ENCODE measurements around the gene JDP2.
A peak's percentile ranks its signal among the peaks of the same experiment; 100 is the strongest.

JDP2 gene

GRCh38 chr14:75448209-75448608 is 20.4 kb downstream of the JDP2 start:
- no peak for DNase-seq (ENCODE audit: low read depth)
- TF ChIP-seq CTCF (conservative IDR thresholded peaks at IDR 0.05; ENCODE audit: low read depth, low read length), result no peak

GRCh38 chr14:75449036-75449435 is 21.2 kb downstream of the JDP2 start:
- TF ChIP-seq CTCF (conservative IDR thresholded peaks at IDR 0.05; ENCODE audit: low read depth, low read length), result no peak
- DNase-seq (ENCODE audit: low read depth), result no peak
- H3K4me3 ChIP-seq (ENCODE audit: low read length), result no peak overlapping the region

More at GRCh38 chr14:75448209-75448608, 20.4 kb downstream of the JDP2 start:
- H3K4me3 ChIP-seq (ENCODE audit: low read length), result no peak overlapping the region

- DNase-seq (ENCODE audit: low read depth), result no peak
- no peak for TF ChIP-seq CTCF (conservative IDR thresholded peaks at IDR 0.05; ENCODE audit: low read depth, low read length)
These were observed 21.9 kb downstream of the JDP2 start for GRCh38 chr14:75449696-75450095.

GRCh38 chr14:75450381-75451276 is 22.8 kb downstream of the JDP2 start:
- TF ChIP-seq CTCF (conservative IDR thresholded peaks at IDR 0.05; ENCODE audit: low read depth, low read length), result no peak
- peak; percentile 72 for DNase-seq (ENCODE audit: low read depth)
- no peak overlapping the region for H3K4me3 ChIP-seq (ENCODE audit: low read length)

More at GRCh38 chr14:75449696-75450095, 21.9 kb downstream of the JDP2 start:
- H3K4me3 ChIP-seq (ENCODE audit: low read length), result no peak overlapping the region

GRCh38 chr14:75452324-75452723 is 24.5 kb downstream of the JDP2 start:
- DNase-seq (ENCODE audit: low read depth), result no peak
- no peak for TF ChIP-seq CTCF (conservative IDR thresholded peaks at IDR 0.05; ENCODE audit: low read depth, low read length)
- H3K4me3 ChIP-seq (ENCODE audit: low read length), result no peak overlapping the region

GRCh38 chr14:75452900-75453816 is 25.3 kb downstream of the JDP2 start:
- no peak overlapping the region for H3K4me3 ChIP-seq (ENCODE audit: low read length)
- peak; percentile 90 for DNase-seq (ENCODE audit: low read depth)
- no peak for TF ChIP-seq CTCF (conservative IDR thresholded peaks at IDR 0.05; ENCODE audit: low read depth, low read length)

All from retinal pigment epithelial cell (primary cell).